Adrenal gland (tissue), 5 donors: ENCODE results near the gene WWTR1.

ENCODE experiments used
- POLR2A ChIP-seq, 2 donors: fragments of 450-650 bp; IDR thresholded peaks; one replicate each; pipeline ENCODE4 v1.6.1; 2017; ENCODE audit warnings: antibody characterized with exemption in 2 of 2, mild to moderate bottlenecking in 2 of 2, moderate library complexity in 1 of 2
- TF ChIP-seq, protein P1 (sequence below), 6 experiments: fragments of 450-650 bp in 4 of 6; fragments of 200-600 bp in 2 of 6; sonication (generic) in 1 of 6; IDR thresholded peaks; 1 replicate in 5 of 6; 2 replicates in 1 of 6; pipeline versions ENCODE4 v1.5.1 to v1.8.0; 2016 to 2021; ENCODE audit warnings: antibody characterized with exemption in 6 of 6, mild to moderate bottlenecking in 2 of 6, moderate library complexity in 1 of 6
- donor health status: DM: no; HTN: no; CAD: no.

DNA sequence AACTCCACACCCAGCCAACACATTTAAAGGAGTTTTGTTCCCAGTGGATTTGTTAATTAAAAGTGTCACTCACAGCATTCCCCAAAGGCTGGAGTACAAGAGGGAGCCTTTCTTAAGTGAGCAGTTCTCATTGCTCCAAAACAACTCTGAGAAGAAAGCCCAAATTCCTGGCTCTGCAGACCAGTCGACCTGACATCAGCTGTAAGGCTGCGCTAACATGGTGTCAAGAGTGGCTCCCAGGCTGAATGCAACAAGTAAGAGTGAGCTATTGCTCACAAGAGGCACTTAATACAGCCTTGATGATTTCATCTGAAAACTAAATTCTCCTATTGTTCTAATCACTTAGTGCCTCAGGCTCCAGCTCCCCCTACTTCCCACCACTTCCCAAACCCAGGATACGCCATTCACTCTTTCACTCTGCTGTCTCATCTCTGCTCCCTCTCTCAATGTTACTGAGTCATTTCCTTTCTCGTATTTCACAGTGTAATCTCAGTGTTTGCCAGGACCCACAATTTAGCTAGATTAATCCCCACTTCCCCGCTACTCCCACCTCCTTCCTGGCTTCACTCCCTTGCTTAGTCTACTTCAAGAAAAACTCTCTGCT is 81.8 kb downstream of the WWTR1 start:
- TF ChIP-seq, protein P1, sequence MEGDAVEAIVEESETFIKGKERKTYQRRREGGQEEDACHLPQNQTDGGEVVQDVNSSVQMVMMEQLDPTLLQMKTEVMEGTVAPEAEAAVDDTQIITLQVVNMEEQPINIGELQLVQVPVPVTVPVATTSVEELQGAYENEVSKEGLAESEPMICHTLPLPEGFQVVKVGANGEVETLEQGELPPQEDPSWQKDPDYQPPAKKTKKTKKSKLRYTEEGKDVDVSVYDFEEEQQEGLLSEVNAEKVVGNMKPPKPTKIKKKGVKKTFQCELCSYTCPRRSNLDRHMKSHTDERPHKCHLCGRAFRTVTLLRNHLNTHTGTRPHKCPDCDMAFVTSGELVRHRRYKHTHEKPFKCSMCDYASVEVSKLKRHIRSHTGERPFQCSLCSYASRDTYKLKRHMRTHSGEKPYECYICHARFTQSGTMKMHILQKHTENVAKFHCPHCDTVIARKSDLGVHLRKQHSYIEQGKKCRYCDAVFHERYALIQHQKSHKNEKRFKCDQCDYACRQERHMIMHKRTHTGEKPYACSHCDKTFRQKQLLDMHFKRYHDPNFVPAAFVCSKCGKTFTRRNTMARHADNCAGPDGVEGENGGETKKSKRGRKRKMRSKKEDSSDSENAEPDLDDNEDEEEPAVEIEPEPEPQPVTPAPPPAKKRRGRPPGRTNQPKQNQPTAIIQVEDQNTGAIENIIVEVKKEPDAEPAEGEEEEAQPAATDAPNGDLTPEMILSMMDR (IDR thresholded peaks at IDR 0.05), result no peak
- TF ChIP-seq POLR2A (IDR thresholded peaks at IDR 0.05), result peak in 1 of 2 donors; percentile 20
